GM06990 (cell line): ENCODE measurements around the gene IFNA1.
A peak's percentile ranks its signal among the peaks of the same experiment; 100 is the strongest.

Experiments
- DNase-seq: peaks from one replicate; pipeline ENCODE4 v3.0.0-alpha.2; 2011; ENCODE audit not compliant: insufficient read length; ENCODE audit errors: extremely low read depth
- H3K27me3 ChIP-seq: replicated peaks from 2 replicates; pipeline ENCODE4 v1.6.0; 2011; ENCODE audit warnings: low read length; ENCODE audit not compliant: control insufficient read depth, insufficient read depth
- H3K36me3 ChIP-seq: 2 replicates; pipeline ENCODE4 v1.5.1; 2011; ENCODE audit warnings: low read length; ENCODE audit not compliant: control insufficient read depth, insufficient read depth
- H3K4me3 ChIP-seq: replicated peaks from 2 replicates; pipeline ENCODE4 v1.5.1; 2011; ENCODE audit warnings: low read depth, mild to moderate bottlenecking, control low read depth, low read length
- CTCF ChIP-seq: IDR thresholded peaks from 2 replicates; pipeline ENCODE4 v1.5.1; 2011; ENCODE audit warnings: low read length, control low read depth, mild to moderate bottlenecking, inconsistent platforms; ENCODE audit not compliant: insufficient read depth, poor library complexity, severe bottlenecking

Gene IFNA1

GRCh38 chr9:21454149-21454548 is 13.9 kb downstream of the IFNA1 start:
- no peak for TF ChIP-seq CTCF
- Histone ChIP-seq H3K4me3 (no peak overlapping the region), H3K27me3 (no peaks in the 10 kb centered on the region), H3K36me3 (no peaks in the 10 kb centered on the region)
- DNase-seq = no peak

GRCh38 chr9:21455320-21455719 is 15.1 kb downstream of the IFNA1 start:
- no peaks in the 10 kb centered on the region for H3K27me3 ChIP-seq
- H3K4me3 ChIP-seq = no peak overlapping the region
- peak; percentile 81 for TF ChIP-seq CTCF
- no peak for DNase-seq
- H3K36me3 ChIP-seq = no peaks in the 10 kb centered on the region

GRCh38 chr9:21461377-21461776 is 21.1 kb downstream of the IFNA1 start:
- Histone ChIP-seq H3K36me3 (no peaks in the 10 kb centered on the region), H3K4me3 (no peak overlapping the region), H3K27me3 (no peaks in the 10 kb centered on the region)
- DNase-seq = no peak
- no peak for TF ChIP-seq CTCF

DNA sequence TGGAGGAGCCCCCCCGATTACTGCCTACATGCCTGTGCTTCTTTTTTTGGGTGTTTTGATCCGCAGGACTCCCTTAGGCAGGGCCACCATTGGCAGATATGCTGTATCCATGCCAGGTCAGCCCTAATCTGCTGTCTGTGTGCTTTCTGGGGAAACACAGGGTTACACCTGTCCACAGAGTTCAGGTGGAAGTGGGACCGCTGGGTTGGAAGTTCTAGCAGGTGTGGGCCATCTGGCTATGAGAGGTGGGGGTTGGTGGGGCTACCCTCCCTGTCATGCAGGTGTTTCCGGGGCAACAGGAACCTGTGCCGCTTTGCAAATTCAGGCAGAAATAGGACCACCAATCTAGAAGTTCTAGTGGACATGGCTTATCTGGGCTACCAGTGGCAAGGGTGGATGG is 24.9 kb downstream of the IFNA1 start:
- no peaks in the 10 kb centered on the region for H3K36me3 ChIP-seq
- no peak for TF ChIP-seq CTCF
- no peaks in the 10 kb centered on the region for H3K27me3 ChIP-seq
- H3K4me3 ChIP-seq = no peak overlapping the region
- no peak for DNase-seq

DNA sequence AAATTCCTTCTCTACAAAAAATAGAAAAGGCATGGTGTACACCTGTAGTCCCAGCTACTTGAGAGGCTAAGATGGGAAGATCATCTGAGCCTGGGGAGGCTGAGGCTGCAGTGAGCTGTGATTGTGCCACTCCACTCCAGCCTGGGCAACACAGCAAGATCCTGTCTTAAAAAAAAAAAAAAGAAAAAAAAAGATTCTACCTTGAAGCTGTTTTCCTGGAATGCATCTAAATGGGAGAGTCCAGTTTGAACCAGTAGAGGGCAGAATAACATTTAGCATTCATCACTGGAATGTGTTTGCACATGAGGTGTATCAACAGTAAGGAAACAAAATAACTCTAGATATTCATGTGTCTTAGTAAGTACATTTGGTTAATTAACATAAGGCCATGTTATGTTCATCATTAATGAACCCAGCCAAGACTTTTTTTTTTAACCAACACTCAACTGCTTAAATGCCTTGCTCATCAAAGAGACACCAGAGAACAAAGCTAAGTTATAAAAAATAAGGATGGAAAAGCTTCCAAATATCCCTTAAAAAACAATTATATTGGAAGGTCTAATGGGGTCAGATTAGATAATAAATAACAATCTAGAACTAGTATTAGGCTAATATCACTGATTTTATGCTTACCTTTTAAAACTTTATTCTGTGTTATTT is 25.8 kb downstream of the IFNA1 start:
- Histone ChIP-seq H3K4me3 (no peak overlapping the region), H3K36me3 (no peaks in the 10 kb centered on the region), H3K27me3 (no peaks in the 10 kb centered on the region)
- peak; percentile 60 for TF ChIP-seq CTCF
- DNase-seq = no peak

DNA sequence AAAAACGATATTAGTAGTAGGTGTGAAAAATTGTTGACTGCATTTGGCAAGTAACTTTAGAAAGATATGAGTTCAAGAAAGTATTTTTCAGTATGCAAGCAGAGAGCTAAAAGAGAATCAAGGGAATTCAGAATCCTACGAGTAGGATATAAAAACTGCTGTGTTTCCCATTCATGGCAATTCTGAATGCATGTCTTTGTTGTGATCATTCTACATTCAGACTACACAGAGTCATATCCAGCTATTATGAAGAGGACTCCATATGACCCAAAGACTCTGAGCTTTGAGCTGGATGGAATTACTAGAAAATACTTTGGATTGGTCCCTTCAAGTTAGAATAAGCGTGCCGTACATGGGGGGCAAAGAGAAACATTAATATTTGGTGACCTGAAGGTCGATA is 29.9 kb downstream of the IFNA1 start:
- TF ChIP-seq CTCF = no peak
- H3K4me3 ChIP-seq = no peak overlapping the region
- no peaks in the 10 kb centered on the region for H3K36me3 ChIP-seq
- no peak for DNase-seq
- no peaks in the 10 kb centered on the region for H3K27me3 ChIP-seq
